Immature natural killer cell (primary cell): Measurements from ENCODE around the gene TMEM130. TPM values are rescaled to one million over a fixed set of nuclear protein-coding genes. Genes with fewer than 3 reads are reported as not detected.
"Not testable (repeated sequence)": the region's sequence is repeated elsewhere in the genome, so short reads cannot be mapped to it uniquely, and the experiment has no call there.

ENCODE experiments used
- DNase-seq, 3 donors: peaks; one replicate each; pipeline ENCODE4 v3.0.0; 2022; ENCODE audit warnings: mixed read lengths in 1 of 3
- H3K27ac Mint-ChIP-seq, 6 donors: one replicate each; pipeline ENCODE4 v1.8.0; 2020; ENCODE audit warnings: mixed read lengths in 6 of 6, mild to moderate bottlenecking in 5 of 6, inconsistent platforms in 4 of 6, moderate library complexity in 3 of 6
- H3K27me3 Mint-ChIP-seq, 3 donors: one replicate each; pipeline ENCODE4 v1.8.0; 2020 to 2021; ENCODE audit warnings: low read depth in 3 of 3, mild to moderate bottlenecking in 3 of 3, mixed read lengths in 3 of 3, moderate library complexity in 3 of 3, inconsistent platforms in 1 of 3
- H3K36me3 Mint-ChIP-seq, 3 donors: one replicate each; pipeline ENCODE4 v1.8.0; 2020; ENCODE audit warnings: mixed read lengths in 3 of 3, inconsistent platforms in 2 of 3, mild to moderate bottlenecking in 2 of 3
- H3K4me1 Mint-ChIP-seq, 2 donors: one replicate each; pipeline ENCODE4 v1.8.0; 2020; ENCODE audit warnings: inconsistent platforms in 2 of 2, mild to moderate bottlenecking in 2 of 2, mixed read lengths in 2 of 2, moderate library complexity in 1 of 2
- H3K4me3 Mint-ChIP-seq, 5 donors: one replicate each; pipeline ENCODE4 v1.8.0; 2020; ENCODE audit warnings: mild to moderate bottlenecking in 5 of 5, mixed read lengths in 5 of 5, inconsistent platforms in 3 of 5, moderate library complexity in 3 of 5
- H3K9me3 Mint-ChIP-seq, 6 donors: one replicate each; pipeline ENCODE4 v1.8.0; 2020; ENCODE audit warnings: mild to moderate bottlenecking in 6 of 6, mixed read lengths in 6 of 6, inconsistent platforms in 4 of 6, moderate library complexity in 3 of 6
- polyA plus RNA-seq, 3 donors: library from polyadenylated mRNA; unstranded; fragments of 300-500 nt; fragmentation: Illumina TruSeq; gene quantifications; one replicate each; pipeline ENCODE4 v1.2.3, GENCODE V29; 2021

Gene TMEM130
- polyA plus RNA-seq, 3 donors from 2014 or later = not detected

DNA sequence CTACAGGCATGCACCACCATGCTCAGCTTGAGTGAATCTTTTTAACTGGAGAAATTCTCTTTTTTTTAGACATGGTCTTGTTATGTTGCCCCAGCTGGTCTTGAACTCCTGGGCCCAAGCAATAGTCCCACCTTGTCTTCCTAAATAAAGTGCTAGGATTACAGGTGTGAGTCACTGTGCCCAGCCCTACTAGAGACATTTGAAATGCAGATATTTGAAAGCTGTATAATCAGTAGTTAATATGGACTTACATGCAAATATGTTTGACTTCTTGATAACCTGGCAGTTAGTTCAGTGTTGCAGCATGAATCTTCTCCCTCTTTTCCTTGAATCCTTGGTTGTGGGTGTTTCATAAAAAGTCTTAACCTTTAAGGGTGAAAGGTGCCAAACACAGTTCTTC is 17.2 kb upstream of the TMEM130 start:
- H3K4me1 Mint-ChIP-seq = peaks cover 14 to 22% of the 10 kb centered on the region in 2 donors
- H3K9me3 Mint-ChIP-seq = no peaks in the 10 kb centered on the region
- peaks cover 14 to 38% (median 17%) of the 10 kb centered on the region in 3 donors for H3K36me3 Mint-ChIP-seq
- H3K27me3 Mint-ChIP-seq = peaks cover 0 to 1% (median 0%) of the 10 kb centered on the region in 3 donors
- no peak for DNase-seq
- H3K27ac Mint-ChIP-seq = no peak overlapping the region
- no peak overlapping the region for H3K4me3 Mint-ChIP-seq

DNA sequence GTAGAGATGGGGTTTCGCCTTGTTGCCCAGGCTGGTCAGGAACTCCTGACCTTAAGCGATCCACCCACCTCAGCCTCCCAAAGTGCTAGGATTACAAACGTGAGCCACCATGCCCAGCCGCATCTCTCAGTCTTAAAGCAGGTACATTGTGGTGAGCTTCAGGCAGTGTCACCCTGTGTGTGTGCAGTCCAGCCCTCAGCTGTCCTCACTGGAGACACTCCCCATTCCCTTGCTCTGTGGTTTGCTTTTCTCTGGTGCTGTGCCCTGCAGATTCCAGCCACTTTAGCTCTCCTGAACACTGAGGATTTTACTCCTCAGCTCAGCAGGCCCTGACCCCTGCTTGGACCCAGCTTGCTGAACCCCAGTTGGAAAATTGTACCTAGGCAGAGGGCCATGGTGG is 14.6 kb upstream of the TMEM130 start:
- H3K27me3 Mint-ChIP-seq = peaks cover 4 to 6% (median 4%) of the 10 kb centered on the region in 3 donors

DNA sequence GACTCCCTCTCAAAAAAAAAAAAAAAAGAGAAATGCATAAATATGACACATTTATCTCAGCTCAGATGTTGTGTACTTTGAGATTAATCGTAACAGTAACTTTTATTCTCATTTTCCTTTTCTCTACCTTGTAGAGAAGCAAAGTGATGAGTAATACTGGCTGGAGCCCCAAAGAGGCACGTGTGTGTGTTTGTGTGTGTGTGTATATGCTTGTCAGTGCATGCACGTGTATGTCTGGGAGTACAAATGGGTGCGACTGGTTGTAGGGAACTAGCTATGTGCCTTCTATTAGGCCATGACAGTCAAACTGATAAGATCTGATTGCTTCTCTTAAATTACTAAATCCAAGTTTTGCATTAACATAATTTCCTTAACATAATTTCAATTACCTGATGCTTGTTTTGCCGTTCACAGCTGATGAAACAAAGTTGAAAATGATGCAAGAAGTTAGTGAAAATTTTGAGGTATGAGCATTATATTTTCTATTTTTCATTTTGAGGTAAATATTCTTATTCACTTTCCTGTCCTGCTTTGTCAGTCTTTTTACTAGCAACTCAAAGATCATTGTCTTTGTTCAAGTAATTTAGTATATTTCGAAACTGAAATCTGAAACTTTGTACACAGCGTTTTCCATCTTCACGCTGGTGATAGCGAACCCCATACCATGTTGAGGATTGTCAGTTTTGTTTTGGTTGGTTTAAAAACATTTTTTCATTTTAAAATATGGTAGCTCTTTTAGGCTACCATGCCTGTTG is 11.9 kb upstream of the TMEM130 start:
- Mint-ChIP-seq H3K27me3 (peaks cover 7 to 17% (median 9%) of the 10 kb centered on the region in 3 donors), H3K27ac (peak overlapping the region in 1 of 6 donors; percentile 7)

More for the DNA sequence above, 14.6 kb upstream of the TMEM130 start:
- Mint-ChIP-seq H3K4me3 (no peak overlapping the region), H3K27ac (no peak overlapping the region), H3K9me3 (no peaks in the 10 kb centered on the region), H3K36me3 (peaks cover 11 to 31% (median 14%) of the 10 kb centered on the region in 3 donors), H3K4me1 (peaks cover 27 to 37% of the 10 kb centered on the region in 2 donors)
- DNase-seq = no peak

DNA sequence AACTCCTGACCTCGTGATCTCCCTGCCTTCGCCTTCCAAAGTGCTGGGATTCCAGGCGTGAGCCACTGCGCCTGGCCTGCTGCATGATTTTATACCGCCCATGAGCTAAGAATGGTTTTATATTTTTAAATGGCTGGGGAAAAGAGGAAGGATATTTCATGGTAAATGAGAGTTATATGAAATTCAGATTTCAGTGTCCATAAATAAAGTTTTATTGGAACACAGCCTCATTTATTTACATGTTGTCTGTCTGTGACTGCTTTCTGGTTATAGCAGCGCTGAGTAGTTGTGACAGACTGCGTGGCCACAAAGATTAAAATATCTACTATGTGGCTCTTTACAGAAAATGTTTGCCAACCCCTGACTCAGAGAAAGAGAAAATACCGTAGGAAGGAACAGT is 10.7 kb upstream of the TMEM130 start:
- H3K4me3 Mint-ChIP-seq = peak overlapping the region; percentile 33 to 98 (median 96)
- peaks cover 21% of the 10 kb centered on the region in 2 donors for H3K4me1 Mint-ChIP-seq
- H3K9me3 Mint-ChIP-seq = no peaks in the 10 kb centered on the region
- no peak for DNase-seq
- H3K27me3 Mint-ChIP-seq = peaks cover 7 to 19% (median 9%) of the 10 kb centered on the region in 3 donors
- H3K36me3 Mint-ChIP-seq = peaks cover 4 to 19% (median 8%) of the 10 kb centered on the region in 3 donors
- H3K27ac Mint-ChIP-seq = peak overlapping the region; percentile 56 to 96 (median 91)

More for the DNA sequence above, 11.9 kb upstream of the TMEM130 start:
- H3K4me1 Mint-ChIP-seq = peaks cover 21% of the 10 kb centered on the region in 2 donors
- DNase-seq = no peak
- no peak overlapping the region for H3K4me3 Mint-ChIP-seq
- H3K9me3 Mint-ChIP-seq = no peaks in the 10 kb centered on the region
- peaks cover 4 to 19% (median 8%) of the 10 kb centered on the region in 3 donors for H3K36me3 Mint-ChIP-seq

DNA sequence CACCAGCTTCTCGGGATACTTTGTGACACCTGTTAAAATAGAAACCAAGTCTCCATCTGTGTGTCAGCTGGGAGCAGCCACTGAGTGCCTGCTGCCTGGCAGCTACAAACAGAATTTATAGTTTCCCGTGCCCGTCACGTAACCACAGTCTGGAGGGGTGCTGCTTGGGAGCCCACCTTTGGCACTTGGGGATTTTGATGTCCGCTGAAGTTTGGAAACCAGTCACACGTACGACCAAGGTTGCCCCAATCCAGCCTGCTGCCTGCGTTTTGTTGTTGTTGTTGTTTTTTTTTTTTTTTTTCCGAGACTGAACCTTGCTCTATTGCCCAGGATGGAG is 10.1 kb upstream of the TMEM130 start:
- Mint-ChIP-seq H3K4me1 (peaks cover 21% of the 10 kb centered on the region in 2 donors), H3K27me3 (peaks cover 7 to 19% (median 9%) of the 10 kb centered on the region in 3 donors), H3K4me3 (peak overlapping the region; percentile 95 to 98 (median 96)), H3K9me3 (peaks cover 0 to 1% (median 0%) of the 10 kb centered on the region in 6 donors), H3K27ac (peak overlapping the region; percentile 88 to 96 (median 94)), H3K36me3 (peaks cover 4 to 19% (median 8%) of the 10 kb centered on the region in 3 donors)
- DNase-seq = no peak

DNA sequence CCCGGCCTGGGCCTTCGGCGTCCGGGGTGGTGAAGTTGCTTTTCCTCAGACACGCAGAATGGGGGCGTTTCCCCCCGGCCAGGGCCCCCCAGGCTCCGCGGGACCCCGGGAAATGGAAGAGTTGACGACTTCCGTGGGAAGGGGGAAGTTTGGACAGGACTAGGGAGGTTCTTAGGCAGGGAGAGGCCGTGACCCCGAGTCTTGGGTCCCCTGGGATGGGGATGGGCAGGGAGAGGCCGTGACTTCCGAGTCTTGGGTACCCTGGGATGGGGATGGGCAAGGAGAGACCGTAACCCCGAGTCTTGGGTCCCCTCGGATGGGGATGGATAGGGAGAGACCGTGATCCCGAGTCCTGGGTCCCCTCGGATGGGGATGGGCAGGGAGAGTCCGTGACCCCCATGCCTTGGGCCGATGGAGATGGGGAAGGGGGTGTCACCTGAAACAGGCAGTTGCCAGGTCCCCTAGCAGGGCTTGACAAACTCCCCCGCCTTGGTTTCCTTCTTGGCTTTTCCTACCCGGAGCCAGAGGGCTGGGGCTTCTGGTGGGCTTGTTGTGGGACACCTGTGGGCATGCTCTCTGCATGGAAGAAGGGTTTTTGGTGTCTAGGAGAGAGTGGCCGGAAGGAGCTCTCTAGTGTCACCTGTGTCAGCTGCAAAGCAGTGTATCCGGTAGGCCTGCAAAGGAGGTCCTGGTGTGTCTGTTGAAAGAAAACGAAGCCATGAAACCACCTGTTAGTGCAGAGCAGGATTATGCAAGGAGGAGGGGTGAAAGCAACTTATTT is 9.6 kb upstream of the TMEM130 start:
- Mint-ChIP-seq H3K36me3 (peaks cover 4 to 19% (median 8%) of the 10 kb centered on the region in 3 donors), H3K27ac (peak overlapping the region; percentile 88 to 96 (median 94)), H3K4me3 (peak overlapping the region; percentile 95 to 98 (median 96)), H3K4me1 (peaks cover 21% of the 10 kb centered on the region in 2 donors), H3K27me3 (peaks cover 7 to 19% (median 9%) of the 10 kb centered on the region in 3 donors), H3K9me3 (peaks cover 0 to 2% (median 0%) of the 10 kb centered on the region in 6 donors)
- DNase-seq = peak; percentile 57 to 64 (median 61)

DNA sequence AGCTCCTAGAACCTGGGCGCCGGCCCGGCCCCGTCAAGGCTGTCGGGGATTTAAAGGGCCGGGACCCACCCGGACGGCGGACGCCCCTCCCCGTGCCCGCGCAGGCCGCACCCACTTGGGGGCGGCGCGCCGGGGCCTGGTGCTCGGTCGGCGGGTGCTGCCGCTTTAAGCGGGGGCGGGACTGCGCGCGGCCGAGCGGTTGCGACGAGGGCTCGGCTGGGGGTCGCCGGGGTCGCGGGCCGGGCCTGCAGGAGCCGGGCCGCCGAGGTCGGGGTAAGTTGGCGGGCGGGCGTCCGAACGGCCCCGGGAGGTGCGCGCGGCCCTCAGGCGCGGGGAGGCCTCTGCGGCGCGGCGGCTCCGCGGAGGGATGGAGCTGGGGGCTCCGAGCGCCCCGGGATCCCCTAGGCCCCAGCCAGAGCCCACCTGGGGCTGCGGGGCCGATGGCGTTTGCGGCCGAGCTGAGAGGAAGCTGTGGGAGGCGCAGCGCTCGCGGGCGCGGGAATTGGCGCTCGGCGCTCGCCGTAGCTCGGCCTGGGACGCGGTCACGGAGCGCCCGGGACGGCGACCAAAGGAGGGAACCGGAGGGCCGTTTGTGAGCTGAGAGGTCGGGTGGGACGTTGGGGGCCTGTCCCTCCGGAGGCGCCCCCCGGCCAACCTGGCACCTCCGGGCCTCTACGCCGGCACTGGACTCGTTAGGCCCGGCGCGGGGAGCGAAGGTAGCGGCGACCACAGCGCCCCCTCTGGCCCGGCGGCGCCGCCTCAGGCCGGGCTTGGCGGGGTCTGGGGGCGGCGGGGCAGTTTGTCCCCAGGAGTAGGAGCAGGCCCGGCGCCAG is 8.8 kb upstream of the TMEM130 start, which contains the start of gene TRRAP:
Gene TRRAP (plus strand): TSS at position 168 of the 833 bp plus-strand sequence. CDS start 2,619 bp downstream, outside the sequence.
- Mint-ChIP-seq H3K27ac (peak within 1 kb of the TSS; percentile 88 to 96 (median 94)), H3K27me3 (peaks cover 7 to 19% (median 9%) of the 10 kb centered on the region in 3 donors), H3K4me3 (peak within 1 kb of the TSS; percentile 95 to 98 (median 96)), H3K4me1 (peaks cover 17 to 18% of the 10 kb centered on the region in 2 donors), H3K9me3 (peaks cover 0 to 2% (median 0%) of the 10 kb centered on the region in 6 donors), H3K36me3 (peaks cover 4 to 15% (median 5%) of the 10 kb centered on the region in 3 donors)
- DNase-seq = peak; percentile 79 to 85 (median 84)

DNA sequence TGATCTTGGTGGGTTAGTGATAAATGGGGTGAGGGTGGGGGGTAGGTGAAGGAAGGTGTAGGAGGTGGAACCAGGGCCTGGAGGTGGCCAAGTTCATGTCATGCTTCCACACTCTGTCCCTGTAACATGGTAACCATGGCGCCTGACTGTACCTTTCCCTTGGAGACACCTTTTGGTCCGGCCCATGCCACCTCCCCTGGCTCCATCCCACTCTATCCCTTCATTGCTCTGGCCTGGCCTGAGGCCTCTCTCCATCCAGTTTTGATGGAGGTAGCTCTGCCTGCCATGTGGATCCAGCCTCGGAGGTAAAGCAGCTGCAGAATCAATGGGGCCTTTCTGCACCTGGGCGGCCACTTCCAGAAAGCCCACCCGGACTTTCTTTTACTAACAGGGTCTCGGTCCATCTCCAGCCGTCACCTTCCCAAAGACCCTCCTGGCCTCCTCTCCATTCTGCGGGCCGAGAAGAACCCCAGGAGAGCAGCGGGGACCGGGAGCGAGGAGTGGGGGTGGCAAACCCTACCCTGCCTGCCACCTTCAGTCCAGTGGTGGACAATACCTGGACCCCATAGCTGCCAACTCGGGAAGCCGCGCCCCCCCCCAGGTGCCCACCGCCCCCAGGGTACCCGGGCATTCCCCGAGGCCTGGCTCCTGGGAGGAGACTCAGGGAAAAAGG is 8.0 kb upstream of the TMEM130 start:
- peak overlapping the region; percentile 44 to 76 (median 71) for H3K4me3 Mint-ChIP-seq

DNA sequence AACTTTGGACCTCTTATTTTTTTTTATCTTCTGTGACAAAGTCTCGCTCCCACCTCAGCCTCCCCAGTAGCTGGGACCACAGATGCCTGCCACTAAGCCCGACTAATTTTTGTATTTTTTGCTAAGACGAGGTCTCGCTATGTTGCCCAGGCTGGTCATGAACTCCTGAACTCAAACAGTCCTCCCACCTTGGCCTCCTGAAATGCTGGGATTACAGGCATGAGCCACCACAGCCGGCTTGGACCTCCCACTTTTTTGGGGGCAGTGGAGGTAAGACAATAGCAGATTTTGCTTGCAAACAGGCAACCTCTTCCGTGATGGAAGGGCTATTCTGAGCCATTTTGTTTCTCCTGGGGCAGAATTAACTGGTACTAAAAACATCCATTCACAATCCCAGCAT is 7.3 kb upstream of the TMEM130 start:
- Mint-ChIP-seq H3K9me3 (peaks cover 0 to 2% (median 0%) of the 10 kb centered on the region in 6 donors), H3K4me1 (peaks cover 16% of the 10 kb centered on the region in 2 donors), H3K27me3 (peaks cover 7 to 19% (median 7%) of the 10 kb centered on the region in 3 donors), H3K27ac (peak overlapping the region in 5 of 6 donors; percentile 2 to 77 (median 27)), H3K36me3 (peaks cover 0 to 6% (median 0%) of the 10 kb centered on the region in 3 donors), H3K4me3 (peak overlapping the region; percentile 44 to 76 (median 71))
- no peak for DNase-seq

More for the DNA sequence above, 8.0 kb upstream of the TMEM130 start:
- H3K27me3 Mint-ChIP-seq = peaks cover 7 to 19% (median 9%) of the 10 kb centered on the region in 3 donors
- peak overlapping the region in 3 of 6 donors; percentile 27 to 34 (median 30) for H3K27ac Mint-ChIP-seq
- DNase-seq = peak in 1 of 3 donors; percentile 9
- H3K4me1 Mint-ChIP-seq = peaks cover 16 to 17% of the 10 kb centered on the region in 2 donors
- peaks cover under 1 to 8% (median 2%) of the 10 kb centered on the region in 3 donors for H3K36me3 Mint-ChIP-seq
- peaks cover 0 to 2% (median 0%) of the 10 kb centered on the region in 6 donors for H3K9me3 Mint-ChIP-seq

DNA sequence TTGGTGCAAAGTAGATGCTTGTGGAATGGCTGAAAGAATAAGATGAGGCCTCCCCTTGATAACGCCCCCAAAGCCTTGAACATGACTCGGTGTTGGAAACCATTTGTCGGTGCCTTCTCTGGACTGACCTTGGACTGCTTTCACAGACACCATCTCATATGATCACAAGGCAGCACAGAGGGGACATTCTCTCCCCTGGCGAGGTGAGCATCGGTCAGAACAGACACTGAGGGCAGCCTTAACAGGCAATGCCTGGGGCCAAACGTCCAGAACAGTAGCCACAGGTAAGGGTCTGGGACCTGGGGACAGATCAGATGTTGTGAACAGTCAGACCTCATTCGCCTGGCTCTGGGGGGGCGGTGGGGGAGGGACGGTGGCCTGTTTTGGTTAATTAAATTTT is 5.7 kb upstream of the TMEM130 start:
- Mint-ChIP-seq H3K4me1 (peaks cover 12 to 14% of the 10 kb centered on the region in 2 donors), H3K36me3 (no peaks in the 10 kb centered on the region), H3K27me3 (peaks cover 7 to 18% (median 7%) of the 10 kb centered on the region in 3 donors), H3K9me3 (peaks cover 0 to 2% (median 0%) of the 10 kb centered on the region in 6 donors), H3K27ac (no peak overlapping the region), H3K4me3 (peak overlapping the region in 1 of 5 donors; percentile 26)
- no peak for DNase-seq

DNA sequence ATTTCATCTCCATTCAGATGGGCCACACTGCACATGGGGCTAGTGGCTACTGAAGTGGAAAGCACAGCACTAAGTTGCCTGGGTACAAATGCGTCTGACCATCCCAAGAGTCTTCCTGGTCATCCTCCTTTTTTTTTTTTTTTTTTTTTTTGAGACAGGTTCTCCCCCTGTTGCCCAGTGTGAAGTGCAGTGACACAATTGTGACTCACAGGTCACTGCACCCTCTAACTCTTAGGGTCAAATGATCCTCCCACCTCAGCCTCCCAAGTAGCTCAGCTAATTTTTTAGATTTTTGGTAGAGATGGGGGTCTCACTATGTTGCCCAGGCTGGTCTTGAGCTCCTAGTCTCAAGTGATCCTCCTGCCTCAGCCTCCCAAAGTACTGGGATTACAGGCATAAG is 5.1 kb upstream of the TMEM130 start:
- H3K4me1 Mint-ChIP-seq = peaks cover 7 to 12% of the 10 kb centered on the region in 2 donors
- H3K27ac Mint-ChIP-seq = no peak overlapping the region
- H3K36me3 Mint-ChIP-seq = no peaks in the 10 kb centered on the region
- peaks cover 7 to 17% (median 7%) of the 10 kb centered on the region in 3 donors for H3K27me3 Mint-ChIP-seq
- H3K4me3 Mint-ChIP-seq = no peak overlapping the region
- DNase-seq = no peak
- peaks cover 0 to 2% (median 0%) of the 10 kb centered on the region in 6 donors for H3K9me3 Mint-ChIP-seq

DNA sequence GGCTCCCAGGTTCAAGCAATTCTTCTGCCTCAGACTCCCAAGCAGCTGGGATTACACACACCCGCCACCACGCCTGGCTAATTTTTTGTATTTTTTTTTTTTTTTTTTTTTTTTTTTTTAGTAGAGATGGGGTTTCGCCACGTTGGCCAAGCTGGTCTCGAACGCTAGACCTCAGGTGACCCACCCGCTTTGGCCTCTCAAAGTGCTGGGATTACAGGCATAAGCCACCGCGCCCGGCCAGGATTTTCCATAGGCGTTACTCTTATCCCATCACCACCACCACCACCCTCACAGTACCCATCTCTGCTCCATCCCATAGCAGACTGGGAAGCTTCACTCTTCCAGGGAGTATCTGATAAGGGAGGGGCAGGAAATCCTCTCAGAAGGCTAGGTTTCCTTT is 3.8 kb upstream of the TMEM130 start:
- H3K4me1 Mint-ChIP-seq, H3K27me3 Mint-ChIP-seq, H3K9me3 Mint-ChIP-seq, H3K4me3 Mint-ChIP-seq, DNase-seq, H3K36me3 Mint-ChIP-seq, H3K27ac Mint-ChIP-seq: not testable (repeated sequence)
